Mesendoderm (in vitro differentiated cells): ENCODE measurements around the gene WNT2.

Experiments
- DNase-seq: peaks from one replicate; pipeline ENCODE4 v3.0.0; 2013
- H2AK5ac ChIP-seq: 2 replicates; pipeline ENCODE4 v1.6.1; 2013; ENCODE audit warnings: low read length, inconsistent platforms
- H2BK120ac ChIP-seq: 2 replicates; pipeline ENCODE4 v1.6.1; 2013; ENCODE audit warnings: low read depth, mild to moderate bottlenecking, low read length, moderate library complexity, mixed read lengths
- H2BK15ac ChIP-seq: replicated peaks from 2 replicates; pipeline ENCODE4 v1.6.1; 2013; ENCODE audit warnings: low read depth, mild to moderate bottlenecking, moderate library complexity
- H2BK5ac ChIP-seq: 2 replicates; pipeline ENCODE4 v1.6.1; 2013; ENCODE audit warnings: low read length, inconsistent platforms
- H3K18ac ChIP-seq: 2 replicates; pipeline ENCODE4 v1.6.1; 2013; ENCODE audit warnings: mild to moderate bottlenecking, low read length, mixed read lengths
- H3K23ac ChIP-seq: one replicate; pipeline ENCODE4 v1.6.1; 2013; ENCODE audit warnings: low read length
- H3K27ac ChIP-seq: 2 replicates; pipeline ENCODE4 v1.5.1; 2013; ENCODE audit warnings: low read depth, mild to moderate bottlenecking, inconsistent platforms, low read length, moderate library complexity
- H3K27me3 ChIP-seq: 2 replicates; pipeline ENCODE4 v1.6.1; 2013; ENCODE audit warnings: low read length, control low read depth, mild to moderate bottlenecking, inconsistent platforms; ENCODE audit not compliant: insufficient read depth, poor library complexity
- H3K36me3 ChIP-seq: 2 replicates; pipeline ENCODE4 v1.6.1; 2013; ENCODE audit warnings: low read length, inconsistent platforms; ENCODE audit not compliant: control insufficient read depth, insufficient read depth
- H3K4ac ChIP-seq: one replicate; pipeline ENCODE4 v1.6.1; 2013; ENCODE audit warnings: low read depth, mild to moderate bottlenecking, low read length, moderate library complexity
- H3K4me1 ChIP-seq: 2 replicates; pipeline ENCODE4 v1.6.1; 2013; ENCODE audit warnings: low read depth, low read length, inconsistent platforms; ENCODE audit not compliant: control insufficient read depth
- H3K4me2 ChIP-seq: 2 replicates; pipeline ENCODE4 v1.6.1; 2013; ENCODE audit warnings: low read length
- H3K4me3 ChIP-seq: 2 replicates; pipeline ENCODE4 v1.5.1; 2013; ENCODE audit warnings: mild to moderate bottlenecking, low read length
- H3K56ac ChIP-seq: one replicate; pipeline ENCODE4 v1.6.1; 2013; ENCODE audit warnings: low read length
- H3K79me1 ChIP-seq: 2 replicates; pipeline ENCODE4 v1.6.1; 2013; ENCODE audit warnings: low read length, inconsistent platforms
- H3K79me2 ChIP-seq: 2 replicates; pipeline ENCODE4 v1.6.1; 2013; ENCODE audit warnings: mild to moderate bottlenecking, low read length; ENCODE audit not compliant: control insufficient read depth, insufficient read depth
- H3K9ac ChIP-seq: 2 replicates; pipeline ENCODE4 v1.6.1; 2013; ENCODE audit warnings: low read length, inconsistent platforms
- H4K5ac ChIP-seq: one replicate; pipeline ENCODE4 v1.6.1; 2013; ENCODE audit warnings: low read length
- H4K8ac ChIP-seq: one replicate; pipeline ENCODE4 v1.6.1; 2013; ENCODE audit warnings: low read depth, mild to moderate bottlenecking, control low read depth, low read length, moderate library complexity
- whole genome bisulfite sequencing: extraction: QIAGEN DNeasy Blood & Tissue Kit; methylation state at CpG from one replicate; pipeline ENCODE4 v1.1.7; 2013; ENCODE audit warnings: low lambda C conversion rate, missing lambda C conversion rate; ENCODE audit not compliant: insufficient coverage; ENCODE audit errors: extremely low coverage; 5-methylcytosine and 5-hydroxymethylcytosine counted together

Gene WNT2

DNA sequence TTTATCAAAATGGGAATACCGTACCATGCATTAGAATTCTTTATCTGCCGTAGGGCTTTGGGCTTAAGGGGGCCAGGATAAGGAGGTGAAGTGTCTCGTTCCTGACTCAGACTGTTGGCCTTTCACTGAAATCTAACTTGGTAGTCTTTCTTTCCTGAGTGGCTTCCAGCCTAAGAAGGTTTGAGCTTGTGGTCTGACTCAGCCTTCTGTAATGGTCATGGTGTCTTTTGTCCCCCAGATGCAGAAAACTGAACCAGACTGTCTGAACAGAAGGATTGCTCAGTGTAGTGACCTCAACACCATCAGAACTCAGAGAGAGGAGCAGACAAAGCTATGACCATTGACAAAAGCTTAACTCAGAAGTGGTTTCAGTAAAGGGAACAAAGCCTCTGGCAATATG is 39.5 kb downstream of the WNT2 start:
- no peak overlapping the region for H4K5ac ChIP-seq
- no peak overlapping the region for H3K27ac ChIP-seq
- no peaks in the 10 kb centered on the region for H3K79me2 ChIP-seq
- H3K23ac ChIP-seq: no peak overlapping the region
- H3K18ac ChIP-seq: no peak overlapping the region
- H3K4me2 ChIP-seq: no peak overlapping the region
- H4K8ac ChIP-seq: no peak overlapping the region
- no peak overlapping the region for H2AK5ac ChIP-seq
- WGBS: no CpG with 5 or more reads among the region's 3 CpGs
- no peak overlapping the region for H3K4me3 ChIP-seq
- no peak overlapping the region for H3K9ac ChIP-seq
- no peak overlapping the region for H2BK120ac ChIP-seq
- H3K4me1 ChIP-seq: no peaks in the 10 kb centered on the region
- no peaks in the 10 kb centered on the region for H3K36me3 ChIP-seq
- H2BK15ac ChIP-seq: no peak overlapping the region
- DNase-seq: no peak
- H2BK5ac ChIP-seq: no peak overlapping the region
- no peaks in the 10 kb centered on the region for H3K27me3 ChIP-seq
- no peak overlapping the region for H3K56ac ChIP-seq
- H3K4ac ChIP-seq: no peak overlapping the region
- H3K79me1 ChIP-seq: no peaks in the 10 kb centered on the region

- Histone ChIP-seq H2BK15ac (no peak overlapping the region), H3K4ac (no peak overlapping the region), H3K79me1 (no peaks in the 10 kb centered on the region), H2BK5ac (no peak overlapping the region), H2AK5ac (no peak overlapping the region), H3K4me3 (no peak overlapping the region), H3K27me3 (no peaks in the 10 kb centered on the region), H3K36me3 (no peaks in the 10 kb centered on the region), H2BK120ac (no peak overlapping the region), H3K79me2 (no peaks in the 10 kb centered on the region), H3K9ac (no peak overlapping the region), H3K27ac (no peak overlapping the region), H4K5ac (no peak overlapping the region), H4K8ac (no peak overlapping the region), H3K4me2 (no peak overlapping the region), H3K23ac (no peak overlapping the region), H3K18ac (no peak overlapping the region), H3K4me1 (no peaks in the 10 kb centered on the region), H3K56ac (no peak overlapping the region)
- no peak for DNase-seq
- no CpG with 5 or more reads among the region's 1 CpG for WGBS
These were observed 40.5 kb downstream of the WNT2 start for GRCh38 chr7:117282239-117282812.

DNA sequence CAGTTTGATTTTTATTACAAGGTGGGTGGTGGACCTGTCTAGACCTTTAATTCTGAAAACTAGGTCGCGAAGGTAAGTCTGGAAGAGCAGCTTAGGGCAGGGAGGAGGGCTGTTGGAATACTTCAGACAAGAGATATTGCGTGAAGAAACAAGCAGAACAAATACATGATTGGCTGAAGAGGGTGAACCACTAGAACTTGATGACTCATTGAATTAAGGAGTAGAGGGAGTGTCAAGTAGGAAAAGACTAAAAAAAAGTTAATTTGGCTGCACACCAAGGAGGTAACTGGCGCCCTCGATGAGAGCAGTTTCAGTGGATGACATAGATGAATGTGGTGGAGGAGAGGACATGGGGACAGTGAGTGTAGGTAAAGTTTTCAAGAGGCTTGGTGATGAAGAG is 41.3 kb downstream of the WNT2 start:
- Histone ChIP-seq H3K36me3 (no peaks in the 10 kb centered on the region), H3K23ac (no peak overlapping the region), H3K27ac (no peak overlapping the region), H2BK5ac (no peak overlapping the region), H2BK120ac (no peak overlapping the region), H3K4me2 (no peak overlapping the region), H4K5ac (no peak overlapping the region), H4K8ac (no peak overlapping the region), H3K79me2 (no peaks in the 10 kb centered on the region), H2BK15ac (no peak overlapping the region), H2AK5ac (no peak overlapping the region), H3K4me1 (no peaks in the 10 kb centered on the region), H3K4me3 (no peak overlapping the region), H3K56ac (no peak overlapping the region), H3K9ac (no peak overlapping the region), H3K18ac (no peak overlapping the region), H3K4ac (no peak overlapping the region), H3K27me3 (no peaks in the 10 kb centered on the region), H3K79me1 (no peaks in the 10 kb centered on the region)
- no CpG with 5 or more reads among the region's 5 CpGs for WGBS
- no peak for DNase-seq

GRCh38 chr7:117279931-117280557 is 42.8 kb downstream of the WNT2 start:
- no peak overlapping the region for H3K27ac ChIP-seq
- H3K4me1 ChIP-seq: no peaks in the 10 kb centered on the region
- no peak overlapping the region for H3K4ac ChIP-seq
- no peak overlapping the region for H4K5ac ChIP-seq
- no peak overlapping the region for H2BK5ac ChIP-seq
- no peak overlapping the region for H3K4me3 ChIP-seq
- no peak overlapping the region for H3K9ac ChIP-seq
- H2AK5ac ChIP-seq: no peak overlapping the region
- no peak overlapping the region for H2BK15ac ChIP-seq
- no peaks in the 10 kb centered on the region for H3K36me3 ChIP-seq
- H3K79me2 ChIP-seq: no peaks in the 10 kb centered on the region
- no CpG with 5 or more reads among the region's 12 CpGs for WGBS
- no peaks in the 10 kb centered on the region for H3K27me3 ChIP-seq
- H3K4me2 ChIP-seq: no peak overlapping the region
- H3K79me1 ChIP-seq: no peaks in the 10 kb centered on the region
- no peak overlapping the region for H3K23ac ChIP-seq
- no peak overlapping the region for H4K8ac ChIP-seq
- H3K56ac ChIP-seq: no peak overlapping the region
- H2BK120ac ChIP-seq: no peak overlapping the region
- no peak overlapping the region for H3K18ac ChIP-seq
- DNase-seq: no peak

DNA sequence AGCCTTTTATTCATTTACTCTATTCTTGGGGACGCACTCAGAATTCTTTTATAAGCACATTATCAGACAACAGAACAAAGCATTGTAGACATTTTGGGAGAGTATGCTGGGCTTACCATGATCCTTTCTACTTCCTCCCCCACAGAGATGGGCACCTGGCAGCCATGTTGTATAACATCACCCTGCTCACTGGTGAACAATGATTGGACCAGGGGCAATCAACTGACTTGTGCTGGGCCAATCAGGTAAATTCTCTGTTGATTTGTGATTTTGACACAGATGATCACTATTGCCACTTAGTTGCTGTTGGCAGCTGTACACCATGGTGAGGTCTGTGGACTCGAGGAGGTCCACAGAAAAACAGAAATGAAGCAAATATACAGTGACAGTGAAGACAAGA is 43.7 kb downstream of the WNT2 start:
- no peaks in the 10 kb centered on the region for H3K4me1 ChIP-seq
- H2BK5ac ChIP-seq: no peak overlapping the region
- no peaks in the 10 kb centered on the region for H3K79me2 ChIP-seq
- H3K27ac ChIP-seq: no peak overlapping the region
- H3K9ac ChIP-seq: no peak overlapping the region
- no peaks in the 10 kb centered on the region for H3K27me3 ChIP-seq
- no peak overlapping the region for H2AK5ac ChIP-seq
- WGBS: no CpG with 5 or more reads among the region's 2 CpGs
- H2BK15ac ChIP-seq: no peak overlapping the region
- no peak overlapping the region for H3K4me3 ChIP-seq
- H4K5ac ChIP-seq: no peak overlapping the region
- H3K4me2 ChIP-seq: no peak overlapping the region
- no peak for DNase-seq
- no peaks in the 10 kb centered on the region for H3K36me3 ChIP-seq
- no peak overlapping the region for H3K23ac ChIP-seq
- H3K56ac ChIP-seq: no peak overlapping the region
- no peaks in the 10 kb centered on the region for H3K79me1 ChIP-seq
- no peak overlapping the region for H3K4ac ChIP-seq
- no peak overlapping the region for H4K8ac ChIP-seq
- no peak overlapping the region for H3K18ac ChIP-seq
- no peak overlapping the region for H2BK120ac ChIP-seq

DNA sequence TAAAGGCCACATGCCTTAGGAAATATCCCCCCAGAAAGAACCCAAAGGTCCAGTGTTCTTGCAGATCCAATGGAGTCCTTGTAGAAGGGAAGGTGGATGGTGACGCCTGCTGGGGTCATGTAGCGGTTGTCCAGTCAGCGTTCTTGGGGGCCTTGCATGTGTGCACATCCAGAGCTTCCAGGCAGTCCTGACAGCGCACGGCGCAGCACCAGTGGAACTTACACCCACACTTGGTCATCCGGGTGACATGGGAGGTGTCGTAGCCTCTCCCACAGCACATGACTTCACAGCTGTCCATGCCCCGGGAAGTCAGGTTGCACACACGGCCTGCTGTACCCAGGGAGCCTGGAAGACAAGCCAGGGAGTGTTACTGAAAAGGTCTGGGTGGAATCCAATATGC is 44.8 kb downstream of the WNT2 start:
- no peak overlapping the region for H3K27ac ChIP-seq
- H3K23ac ChIP-seq: no peak overlapping the region
- H3K27me3 ChIP-seq: no peaks in the 10 kb centered on the region
- H3K79me2 ChIP-seq: no peaks in the 10 kb centered on the region
- DNase-seq: no peak
- H2BK15ac ChIP-seq: no peak overlapping the region
- H2AK5ac ChIP-seq: no peak overlapping the region
- H3K36me3 ChIP-seq: no peaks in the 10 kb centered on the region
- no peak overlapping the region for H3K18ac ChIP-seq
- no peak overlapping the region for H4K5ac ChIP-seq
- no CpG with 5 or more reads among the region's 10 CpGs for WGBS
- H3K4me3 ChIP-seq: no peak overlapping the region
- H3K4ac ChIP-seq: no peak overlapping the region
- no peak overlapping the region for H3K56ac ChIP-seq
- no peak overlapping the region for H2BK5ac ChIP-seq
- no peak overlapping the region for H2BK120ac ChIP-seq
- no peak overlapping the region for H3K4me2 ChIP-seq
- H3K4me1 ChIP-seq: no peaks in the 10 kb centered on the region
- H3K9ac ChIP-seq: no peak overlapping the region
- no peaks in the 10 kb centered on the region for H3K79me1 ChIP-seq
- no peak overlapping the region for H4K8ac ChIP-seq
